Ishikawa (cell line): Measurements from ENCODE around the gene A2M.

Experiments
- CEBPB ChIP-seq: IDR thresholded peaks from 2 replicates; pipeline ENCODE4 v1.6.1; 2012
- CREB1 ChIP-seq: IDR thresholded peaks from 2 replicates; pipeline ENCODE4 v1.6.1; 2012; ENCODE audit warnings: low read depth
- EGR1 ChIP-seq: IDR thresholded peaks from 2 replicates; pipeline ENCODE4 v1.6.1; 2012
- EP300 ChIP-seq: IDR thresholded peaks from 2 replicates; pipeline ENCODE4 v1.6.1; 2012; ENCODE audit warnings: borderline replicate concordance
- FOXM1 ChIP-seq: IDR thresholded peaks from 2 replicates; pipeline ENCODE4 v1.6.1; 2012; ENCODE audit warnings: low read depth, borderline replicate concordance
- MAX ChIP-seq: IDR thresholded peaks from 2 replicates; pipeline ENCODE4 v1.6.1; 2012
- NFIC ChIP-seq: IDR thresholded peaks from 2 replicates; pipeline ENCODE4 v1.6.1; 2012
- RAD21 ChIP-seq: IDR thresholded peaks from 2 replicates; pipeline ENCODE4 v1.6.1; 2012; ENCODE audit warnings: low read depth
- REST ChIP-seq: IDR thresholded peaks from 2 replicates; pipeline ENCODE4 v1.6.1; 2012; ENCODE audit warnings: low read depth, mild to moderate bottlenecking
- TAF1 ChIP-seq: IDR thresholded peaks from 2 replicates; pipeline ENCODE4 v1.6.1; 2012; ENCODE audit warnings: low read depth, mild to moderate bottlenecking
- TCF12 ChIP-seq: IDR thresholded peaks from 2 replicates; pipeline ENCODE4 v1.6.1; 2012; ENCODE audit warnings: low read depth
- TEAD4 ChIP-seq: IDR thresholded peaks from 2 replicates; pipeline ENCODE4 v1.6.1; 2012
- USF1 ChIP-seq: IDR thresholded peaks from 2 replicates; pipeline ENCODE4 v1.6.1; 2012
- YY1 ChIP-seq: IDR thresholded peaks from 2 replicates; pipeline ENCODE4 v1.6.1; 2012; ENCODE audit warnings: low read depth
- ZBTB7A ChIP-seq: IDR thresholded peaks from 2 replicates; pipeline ENCODE4 v1.6.1; 2012; ENCODE audit warnings: low read depth

Gene A2M

GRCh38 chr12:9030776-9031175, 84.9 kb downstream of the A2M start:
- TF ChIP-seq TEAD4 (no peak), TAF1 (no peak), ZBTB7A (no peak), FOXM1 (no peak), NFIC (no peak), REST (no peak)

GRCh38 chr12:9027161-9028059, 88.3 kb downstream of the A2M start:
- TF ChIP-seq ZBTB7A, result no peak
- no peak for TF ChIP-seq CEBPB
- TF ChIP-seq MAX, result no peak
- TF ChIP-seq FOXM1, result no peak
- TF ChIP-seq TAF1, result no peak
- no peak for TF ChIP-seq TCF12
- TF ChIP-seq USF1, result no peak
- no peak for TF ChIP-seq EP300
- no peak for TF ChIP-seq EGR1
- no peak for TF ChIP-seq TEAD4
- no peak for TF ChIP-seq NFIC
- no peak for TF ChIP-seq REST
- no peak for TF ChIP-seq YY1
- no peak for TF ChIP-seq RAD21
- no peak for TF ChIP-seq CREB1

GRCh38 chr12:9024512-9024911, 91.2 kb downstream of the A2M start:
- TF ChIP-seq NFIC (no peak), TCF12 (no peak), CEBPB (no peak), USF1 (no peak), CREB1 (no peak), YY1 (no peak), REST (no peak), FOXM1 (no peak), EGR1 (no peak)

- TF ChIP-seq CEBPB (no peak), FOXM1 (no peak), TCF12 (no peak)
Observed at GRCh38 chr12:9022592-9022991, 93.1 kb downstream of the A2M start.
